OCI-LY3 (cell line): Measurements from ENCODE around the gene C1GALT1.

Experiments
- EZH2phosphoT487 ChIP-seq: fragments of 200-600 bp; shearing (Covaris generic); IDR thresholded peaks from 2 replicates; pipeline ENCODE4 v1.6.1; 2018; ENCODE audit warnings: antibody characterized with exemption, mixed run types, low read depth
- TF ChIP-seq, protein P1 (sequence below): fragments of 200-600, 300-600 bp; sonication (generic); IDR thresholded peaks from 2 replicates; pipeline ENCODE4 v1.5.1; 2014; ENCODE audit warnings: antibody characterized with exemption, low read length, low read depth

DNA sequence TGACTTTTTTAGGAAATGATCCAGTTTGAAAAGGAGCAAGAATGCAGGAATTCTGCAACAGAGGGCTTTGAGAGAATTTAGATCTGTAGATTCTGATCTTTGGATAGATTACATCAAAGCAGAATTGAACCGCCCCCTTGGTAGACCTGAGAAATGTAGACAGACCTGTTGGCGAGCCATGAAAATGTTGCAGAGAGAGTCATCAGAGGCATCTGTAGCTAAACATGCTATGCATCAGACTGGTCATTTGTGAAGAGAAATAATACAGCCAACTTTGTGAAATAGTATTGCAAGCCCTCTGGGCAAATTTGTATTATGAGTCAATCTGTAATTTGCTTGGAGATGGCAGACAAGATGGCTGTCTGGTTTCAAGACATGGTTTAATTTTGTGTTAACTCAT is 4.3 kb upstream of the C1GALT1 start:
- TF ChIP-seq, protein P1, sequence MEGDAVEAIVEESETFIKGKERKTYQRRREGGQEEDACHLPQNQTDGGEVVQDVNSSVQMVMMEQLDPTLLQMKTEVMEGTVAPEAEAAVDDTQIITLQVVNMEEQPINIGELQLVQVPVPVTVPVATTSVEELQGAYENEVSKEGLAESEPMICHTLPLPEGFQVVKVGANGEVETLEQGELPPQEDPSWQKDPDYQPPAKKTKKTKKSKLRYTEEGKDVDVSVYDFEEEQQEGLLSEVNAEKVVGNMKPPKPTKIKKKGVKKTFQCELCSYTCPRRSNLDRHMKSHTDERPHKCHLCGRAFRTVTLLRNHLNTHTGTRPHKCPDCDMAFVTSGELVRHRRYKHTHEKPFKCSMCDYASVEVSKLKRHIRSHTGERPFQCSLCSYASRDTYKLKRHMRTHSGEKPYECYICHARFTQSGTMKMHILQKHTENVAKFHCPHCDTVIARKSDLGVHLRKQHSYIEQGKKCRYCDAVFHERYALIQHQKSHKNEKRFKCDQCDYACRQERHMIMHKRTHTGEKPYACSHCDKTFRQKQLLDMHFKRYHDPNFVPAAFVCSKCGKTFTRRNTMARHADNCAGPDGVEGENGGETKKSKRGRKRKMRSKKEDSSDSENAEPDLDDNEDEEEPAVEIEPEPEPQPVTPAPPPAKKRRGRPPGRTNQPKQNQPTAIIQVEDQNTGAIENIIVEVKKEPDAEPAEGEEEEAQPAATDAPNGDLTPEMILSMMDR, result no peak
- TF ChIP-seq EZH2phosphoT487, result no peak
